Natural killer cell treated with Interleukin-12 subunit alpha and Interleukin-12 subunit beta and Interleukin-15 and Interleukin-18, amount 100 ng/mL, for 72 hours (primary cell): ENCODE results near the gene TMEM126B. TPM values are rescaled to one million over a fixed set of nuclear protein-coding genes. Genes with fewer than 3 reads are reported as not detected.
"Not testable (repeated sequence)": the region's sequence is repeated elsewhere in the genome, so short reads cannot be mapped to it uniquely, and the experiment has no call there.

ENCODE experiments used
- ATAC-seq, 2 donors: fragments of 150-1000 bp; cut with Tn5 transposase in 1 of 2; sonication (Bioruptor Pico), chemical (Tn5 transposase) in 1 of 2; 2 replicates each; pipeline ENCODE4 v1.10.0; 2021
- DNase-seq: peaks from one replicate; pipeline ENCODE4 v3.0.0; 2022; ENCODE audit warnings: low spot score
- H3K27ac Mint-ChIP-seq, 2 donors: 1 replicate in 1 of 2; 2 replicates in 1 of 2; pipeline ENCODE4 v1.8.0; 2022; ENCODE audit warnings: mixed read lengths in 2 of 2, mild to moderate bottlenecking in 1 of 2, moderate library complexity in 1 of 2
- H3K27me3 Mint-ChIP-seq, 2 donors: 1 replicate in 1 of 2; 2 replicates in 1 of 2; pipeline ENCODE4 v1.8.0; 2022; ENCODE audit warnings: mixed read lengths in 2 of 2
- H3K36me3 Mint-ChIP-seq: one replicate; pipeline ENCODE4 v1.8.0; 2022; ENCODE audit warnings: mixed read lengths
- H3K4me1 Mint-ChIP-seq, 2 donors: 1 replicate in 1 of 2; 2 replicates in 1 of 2; pipeline ENCODE4 v1.8.0; 2022; ENCODE audit warnings: low read depth in 2 of 2, mixed read lengths in 2 of 2, mild to moderate bottlenecking in 1 of 2
- H3K4me3 Mint-ChIP-seq: one replicate; pipeline ENCODE4 v1.8.0; 2022; ENCODE audit warnings: mixed read lengths
- H3K9me3 Mint-ChIP-seq: 2 replicates; pipeline ENCODE4 v1.8.0; 2022; ENCODE audit warnings: mixed read lengths
- total RNA-seq, 2 donors: library from RNA; stranded (reverse); gene quantifications; one replicate each; pipeline ENCODE4 v1.2.3, GENCODE V29; 2022

The TMEM126B gene
- 10 to 100 TPM; 43.0 to 43.9 TPM for total RNA-seq

- H3K27ac Mint-ChIP-seq = peak within 1 kb of the TSS; percentile 82 to 91
- peaks cover 2 to 15% of the 10 kb centered on the region in 2 donors for H3K27me3 Mint-ChIP-seq
- H3K4me1 Mint-ChIP-seq = peaks cover 17 to 18% of the 10 kb centered on the region in 2 donors
- no peaks in the 10 kb centered on the region for H3K9me3 Mint-ChIP-seq
- H3K36me3 Mint-ChIP-seq = no peaks in the 10 kb centered on the region
- H3K4me3 Mint-ChIP-seq = peak within 1 kb of the TSS; percentile 97
- peak; percentile 98 for DNase-seq
- ATAC-seq = peak; percentile 99 to 100
These were observed at the start of gene TMEM126B for GRCh38 chr11:85627998-85628770. Gene TMEM126B, plus strand, starts transcription at chr11:85628593. Its CDS starts 15 bp downstream, at chr11:85628608.

GRCh38 chr11:85582111-85582510, 46.3 kb upstream of the TMEM126B start:
- Mint-ChIP-seq H3K9me3 (no peaks in the 10 kb centered on the region), H3K4me1 (peaks cover 5 to 7% of the 10 kb centered on the region in 2 donors), H3K27me3 (peaks cover 25 to 30% of the 10 kb centered on the region in 2 donors), H3K27ac (no peak overlapping the region), H3K36me3 (peaks cover 7% of the 10 kb centered on the region), H3K4me3 (no peak overlapping the region)
- no peak for DNase-seq
- peak in 1 of 2 donors; percentile 65 for ATAC-seq

GRCh38 chr11:85589373-85589772, 39.0 kb upstream of the TMEM126B start:
- Mint-ChIP-seq H3K9me3 (peaks cover 7% of the 10 kb centered on the region), H3K4me1 (no peaks in the 10 kb centered on the region), H3K4me3 (no peak overlapping the region), H3K36me3 (peaks cover 14% of the 10 kb centered on the region), H3K27me3 (peaks cover 20 to 31% of the 10 kb centered on the region in 2 donors), H3K27ac (no peak overlapping the region)
- DNase-seq (no peak), ATAC-seq (no peak)

- H3K27me3 Mint-ChIP-seq = peaks cover 14 to 20% of the 10 kb centered on the region in 2 donors
- ATAC-seq (no peak), DNase-seq (no peak)
- H3K9me3 Mint-ChIP-seq = peaks cover 7% of the 10 kb centered on the region
- no peaks in the 10 kb centered on the region for H3K4me1 Mint-ChIP-seq
- no peak overlapping the region for H3K4me3 Mint-ChIP-seq
- H3K36me3 Mint-ChIP-seq = peaks cover 14% of the 10 kb centered on the region
- H3K27ac Mint-ChIP-seq = no peak overlapping the region
These were observed 37.4 kb upstream of the TMEM126B start for GRCh38 chr11:85590848-85591483.

GRCh38 chr11:85595285-85595884, 33.0 kb upstream of the TMEM126B start:
- no peak overlapping the region for H3K27ac Mint-ChIP-seq
- H3K36me3 Mint-ChIP-seq = no peaks in the 10 kb centered on the region
- no peaks in the 10 kb centered on the region for H3K9me3 Mint-ChIP-seq
- no peaks in the 10 kb centered on the region for H3K4me1 Mint-ChIP-seq
- no peak for ATAC-seq
- H3K4me3 Mint-ChIP-seq = no peak overlapping the region
- DNase-seq = no peak
- H3K27me3 Mint-ChIP-seq = peaks cover 5 to 13% of the 10 kb centered on the region in 2 donors

- H3K4me3 Mint-ChIP-seq = no peak overlapping the region
- no peak for ATAC-seq
- H3K27ac Mint-ChIP-seq = no peak overlapping the region
These were observed 31.5 kb upstream of the TMEM126B start for GRCh38 chr11:85596886-85597285.

GRCh38 chr11:85599083-85599482, 29.3 kb upstream of the TMEM126B start:
- no peak overlapping the region for H3K4me3 Mint-ChIP-seq

More at GRCh38 chr11:85596886-85597285, 31.5 kb upstream of the TMEM126B start:
- DNase-seq = no peak
- no peaks in the 10 kb centered on the region for H3K4me1 Mint-ChIP-seq
- H3K9me3 Mint-ChIP-seq = no peaks in the 10 kb centered on the region
- H3K36me3 Mint-ChIP-seq = no peaks in the 10 kb centered on the region
- H3K27me3 Mint-ChIP-seq = peaks cover 5 to 13% of the 10 kb centered on the region in 2 donors

GRCh38 chr11:85602526-85603213, 25.7 kb upstream of the TMEM126B start:
- H3K9me3 Mint-ChIP-seq = no peaks in the 10 kb centered on the region
- no peaks in the 10 kb centered on the region for H3K36me3 Mint-ChIP-seq
- no peak for DNase-seq
- H3K4me3 Mint-ChIP-seq = no peak overlapping the region
- no peak for ATAC-seq
- peaks cover 5 to 18% of the 10 kb centered on the region in 2 donors for H3K27me3 Mint-ChIP-seq
- H3K27ac Mint-ChIP-seq = no peak overlapping the region
- peaks cover 0 to 4% of the 10 kb centered on the region in 2 donors for H3K4me1 Mint-ChIP-seq

More at GRCh38 chr11:85599083-85599482, 29.3 kb upstream of the TMEM126B start:
- ATAC-seq (no peak), DNase-seq (no peak)
- no peaks in the 10 kb centered on the region for H3K36me3 Mint-ChIP-seq
- H3K9me3 Mint-ChIP-seq = no peaks in the 10 kb centered on the region
- H3K27me3 Mint-ChIP-seq = peaks cover 5 to 18% of the 10 kb centered on the region in 2 donors
- no peak overlapping the region for H3K27ac Mint-ChIP-seq
- peaks cover 0 to 4% of the 10 kb centered on the region in 2 donors for H3K4me1 Mint-ChIP-seq

- no peak for ATAC-seq
- DNase-seq = no peak
- no peak overlapping the region for H3K27ac Mint-ChIP-seq
- H3K36me3 Mint-ChIP-seq = no peaks in the 10 kb centered on the region
- no peak overlapping the region for H3K4me3 Mint-ChIP-seq
- H3K27me3 Mint-ChIP-seq = peaks cover 5 to 18% of the 10 kb centered on the region in 2 donors
- peaks cover 0 to 4% of the 10 kb centered on the region in 2 donors for H3K4me1 Mint-ChIP-seq
- H3K9me3 Mint-ChIP-seq = no peaks in the 10 kb centered on the region
These were observed 25.2 kb upstream of the TMEM126B start for GRCh38 chr11:85603220-85603619.

GRCh38 chr11:85606237-85606636, 22.2 kb upstream of the TMEM126B start:
- not testable (repeated sequence) for H3K36me3 Mint-ChIP-seq, H3K9me3 Mint-ChIP-seq, H3K4me3 Mint-ChIP-seq, ATAC-seq, H3K4me1 Mint-ChIP-seq, H3K27ac Mint-ChIP-seq, DNase-seq
- H3K27me3 Mint-ChIP-seq = peaks cover 0 to 10% of the 10 kb centered on the region in 2 donors

- not testable (repeated sequence) for H3K27me3 Mint-ChIP-seq, ATAC-seq, H3K9me3 Mint-ChIP-seq, DNase-seq, H3K4me1 Mint-ChIP-seq, H3K27ac Mint-ChIP-seq, H3K4me3 Mint-ChIP-seq, H3K36me3 Mint-ChIP-seq
These were observed 19.8 kb upstream of the TMEM126B start for GRCh38 chr11:85608621-85609020.

- H3K4me1 Mint-ChIP-seq, H3K9me3 Mint-ChIP-seq, H3K36me3 Mint-ChIP-seq, H3K27me3 Mint-ChIP-seq, H3K27ac Mint-ChIP-seq, ATAC-seq, DNase-seq, H3K4me3 Mint-ChIP-seq: not testable (repeated sequence)
These were observed 19.1 kb upstream of the TMEM126B start for GRCh38 chr11:85609286-85609685.

GRCh38 chr11:85611643-85612042, 16.8 kb upstream of the TMEM126B start:
- not testable (repeated sequence) for H3K9me3 Mint-ChIP-seq, H3K4me1 Mint-ChIP-seq, DNase-seq, H3K36me3 Mint-ChIP-seq, H3K27me3 Mint-ChIP-seq, H3K27ac Mint-ChIP-seq, H3K4me3 Mint-ChIP-seq, ATAC-seq
